ENCODE results near the gene KANTR. TPM values are rescaled to one million over a fixed set of nuclear protein-coding genes. Genes with fewer than 3 reads are reported as not detected.

Gene KANTR
- total RNA-seq, 1 donor from 2014 or later: 31.5 TPM

GRCh38 chrX:53153581-53153980, 59.6 kb downstream of the KANTR start:
- Mint-ChIP-seq H3K4me1 (no peaks in the 10 kb centered on the region), H3K9me3 (peaks cover 45% of the 10 kb centered on the region), H3K4me3 (no peak overlapping the region), H3K27ac (no peak overlapping the region), H3K36me3 (peaks cover 29% of the 10 kb centered on the region), H3K27me3 (ENCODE audit: low read depth) (no peaks in the 10 kb centered on the region)
- no peak for TF ChIP-seq CTCF (IDR thresholded peaks at IDR 0.05; ENCODE audit: unreplicated experiment)
- DNase-seq (ENCODE audit: low spot score in 2 of 2, unreplicated experiment in 2 of 2): no peak

DNA sequence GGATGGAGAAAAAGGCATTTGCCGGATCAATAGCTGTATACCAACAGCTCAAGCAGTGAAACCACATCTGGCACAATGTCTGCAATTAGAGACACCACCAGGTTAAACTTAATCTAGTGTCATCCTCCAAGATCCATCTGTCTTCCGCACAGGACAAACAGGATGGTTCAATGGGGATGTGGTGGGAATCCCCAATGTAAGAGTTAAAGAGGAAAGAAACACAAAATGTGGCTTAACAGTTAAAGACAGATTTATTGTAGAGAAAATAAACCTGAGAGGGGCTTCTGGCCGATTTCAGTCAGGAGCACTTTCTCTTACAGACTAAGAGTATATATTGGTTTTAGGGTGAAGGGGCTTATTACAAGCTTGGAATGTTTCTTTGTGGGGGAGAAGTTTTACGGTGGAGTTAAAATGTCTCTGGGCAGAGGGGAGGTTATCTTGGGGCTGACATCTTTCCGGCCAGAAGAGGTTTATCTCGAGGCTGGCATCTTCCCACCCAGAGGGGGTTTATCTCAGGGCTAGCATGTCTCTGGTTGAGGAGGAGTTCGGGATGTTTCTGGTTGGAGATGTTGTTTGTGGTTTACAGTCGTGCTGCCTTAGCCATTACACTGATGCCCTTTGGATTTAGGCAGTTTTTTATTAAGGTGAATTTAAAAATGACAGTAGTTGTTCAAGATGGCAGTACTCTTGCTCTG, 61.7 kb downstream of the KANTR start:
- TF ChIP-seq CTCF (IDR thresholded peaks at IDR 0.05; ENCODE audit: unreplicated experiment): no peak
- Mint-ChIP-seq H3K4me3 (no peak overlapping the region), H3K4me1 (peaks cover 4% of the 10 kb centered on the region), H3K27me3 (ENCODE audit: low read depth) (no peaks in the 10 kb centered on the region), H3K27ac (no peak overlapping the region), H3K9me3 (peaks cover 48% of the 10 kb centered on the region), H3K36me3 (peaks cover 29% of the 10 kb centered on the region)
- DNase-seq (ENCODE audit: low spot score in 2 of 2, unreplicated experiment in 2 of 2): no peak

DNA sequence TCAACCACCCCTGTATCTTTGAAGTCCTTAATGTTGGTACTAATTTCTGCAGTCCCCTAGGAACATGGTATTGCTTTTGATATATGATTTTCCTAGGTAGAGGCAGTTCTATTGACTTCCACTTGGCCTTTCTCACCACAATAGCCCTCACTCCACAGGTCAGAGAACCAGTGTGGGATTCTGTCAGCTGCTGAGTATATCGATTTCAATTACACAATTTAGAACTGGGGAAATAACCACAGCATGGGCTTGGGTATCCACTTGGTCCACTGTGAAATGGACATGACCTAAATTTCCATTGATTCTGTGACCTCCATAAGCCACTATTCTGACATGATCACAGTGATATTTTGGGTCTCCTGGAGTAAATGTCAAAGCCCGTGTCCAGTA, 62.3 kb downstream of the KANTR start:
- H3K9me3 Mint-ChIP-seq: peaks cover 43% of the 10 kb centered on the region
- H3K4me1 Mint-ChIP-seq: peaks cover 8% of the 10 kb centered on the region

DNA sequence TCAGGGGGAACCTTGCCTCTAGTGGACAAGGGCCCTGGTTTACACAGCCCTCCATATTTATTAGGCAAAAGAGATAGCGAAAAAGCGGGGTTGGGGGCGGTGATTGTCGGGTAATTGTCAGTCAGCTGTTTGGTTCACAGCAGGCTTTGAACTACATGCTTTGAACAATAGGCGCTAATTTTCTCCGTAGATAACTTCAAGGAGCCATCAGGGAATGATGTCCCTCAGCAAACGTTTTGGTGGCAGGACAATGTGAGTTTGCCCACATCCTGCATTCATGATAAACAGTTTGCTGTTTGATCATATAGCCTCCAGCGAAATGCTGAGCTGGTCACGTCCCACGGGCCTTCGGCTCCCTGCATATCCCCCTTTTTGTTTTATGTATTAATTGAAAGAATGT, 65.2 kb downstream of the KANTR start:
- Mint-ChIP-seq H3K4me3 (no peak overlapping the region), H3K27ac (no peak overlapping the region), H3K9me3 (peaks cover 25% of the 10 kb centered on the region), H3K27me3 (ENCODE audit: low read depth) (no peaks in the 10 kb centered on the region), H3K36me3 (peaks cover 11% of the 10 kb centered on the region), H3K4me1 (peaks cover 10% of the 10 kb centered on the region)
- TF ChIP-seq CTCF (IDR thresholded peaks at IDR 0.05; ENCODE audit: unreplicated experiment): no peak
- DNase-seq (ENCODE audit: low spot score in 2 of 2, unreplicated experiment in 2 of 2): no peak

More for the DNA sequence above, 62.3 kb downstream of the KANTR start:
- no peak overlapping the region for H3K27ac Mint-ChIP-seq
- no peaks in the 10 kb centered on the region for H3K27me3 Mint-ChIP-seq (ENCODE audit: low read depth)
- H3K36me3 Mint-ChIP-seq: peaks cover 27% of the 10 kb centered on the region
- DNase-seq (ENCODE audit: low spot score in 2 of 2, unreplicated experiment in 2 of 2): no peak
- no peak overlapping the region for H3K4me3 Mint-ChIP-seq
- TF ChIP-seq CTCF (IDR thresholded peaks at IDR 0.05; ENCODE audit: unreplicated experiment): no peak

- H3K27me3 Mint-ChIP-seq (ENCODE audit: low read depth): no peaks in the 10 kb centered on the region
- peaks cover 10% of the 10 kb centered on the region for H3K4me1 Mint-ChIP-seq
- H3K4me3 Mint-ChIP-seq: no peak overlapping the region
- H3K27ac Mint-ChIP-seq: no peak overlapping the region
- TF ChIP-seq CTCF (IDR thresholded peaks at IDR 0.05; ENCODE audit: unreplicated experiment): no peak
- peaks cover 6% of the 10 kb centered on the region for H3K36me3 Mint-ChIP-seq
- peaks cover 26% of the 10 kb centered on the region for H3K9me3 Mint-ChIP-seq
- no peak for DNase-seq (ENCODE audit: low spot score in 2 of 2, unreplicated experiment in 2 of 2)
These were observed 66.5 kb downstream of the KANTR start for GRCh38 chrX:53160297-53160983.
